Ishikawa (cell line): ENCODE results near the gene RPL10A.

Experiments
- CEBPB ChIP-seq: IDR thresholded peaks from 2 replicates; pipeline ENCODE4 v1.6.1; 2012
- CREB1 ChIP-seq: IDR thresholded peaks from 2 replicates; pipeline ENCODE4 v1.6.1; 2012; ENCODE audit warnings: low read depth
- EP300 ChIP-seq: IDR thresholded peaks from 2 replicates; pipeline ENCODE4 v1.6.1; 2012; ENCODE audit warnings: borderline replicate concordance
- MAX ChIP-seq: IDR thresholded peaks from 2 replicates; pipeline ENCODE4 v1.6.1; 2012
- TEAD4 ChIP-seq: IDR thresholded peaks from 2 replicates; pipeline ENCODE4 v1.6.1; 2012
- TF ChIP-seq, protein P1 (sequence below): IDR thresholded peaks from 2 replicates; pipeline ENCODE4 v1.6.1; 2012; ENCODE audit warnings: low read depth, mild to moderate bottlenecking

GRCh38 chr6:35510916-35511561 is 42.8 kb downstream of the RPL10A start:
- TF ChIP-seq MAX (no peak), EP300 (no peak), TEAD4 (no peak), CEBPB (no peak), CREB1 (no peak)
- TF ChIP-seq, protein P1, sequence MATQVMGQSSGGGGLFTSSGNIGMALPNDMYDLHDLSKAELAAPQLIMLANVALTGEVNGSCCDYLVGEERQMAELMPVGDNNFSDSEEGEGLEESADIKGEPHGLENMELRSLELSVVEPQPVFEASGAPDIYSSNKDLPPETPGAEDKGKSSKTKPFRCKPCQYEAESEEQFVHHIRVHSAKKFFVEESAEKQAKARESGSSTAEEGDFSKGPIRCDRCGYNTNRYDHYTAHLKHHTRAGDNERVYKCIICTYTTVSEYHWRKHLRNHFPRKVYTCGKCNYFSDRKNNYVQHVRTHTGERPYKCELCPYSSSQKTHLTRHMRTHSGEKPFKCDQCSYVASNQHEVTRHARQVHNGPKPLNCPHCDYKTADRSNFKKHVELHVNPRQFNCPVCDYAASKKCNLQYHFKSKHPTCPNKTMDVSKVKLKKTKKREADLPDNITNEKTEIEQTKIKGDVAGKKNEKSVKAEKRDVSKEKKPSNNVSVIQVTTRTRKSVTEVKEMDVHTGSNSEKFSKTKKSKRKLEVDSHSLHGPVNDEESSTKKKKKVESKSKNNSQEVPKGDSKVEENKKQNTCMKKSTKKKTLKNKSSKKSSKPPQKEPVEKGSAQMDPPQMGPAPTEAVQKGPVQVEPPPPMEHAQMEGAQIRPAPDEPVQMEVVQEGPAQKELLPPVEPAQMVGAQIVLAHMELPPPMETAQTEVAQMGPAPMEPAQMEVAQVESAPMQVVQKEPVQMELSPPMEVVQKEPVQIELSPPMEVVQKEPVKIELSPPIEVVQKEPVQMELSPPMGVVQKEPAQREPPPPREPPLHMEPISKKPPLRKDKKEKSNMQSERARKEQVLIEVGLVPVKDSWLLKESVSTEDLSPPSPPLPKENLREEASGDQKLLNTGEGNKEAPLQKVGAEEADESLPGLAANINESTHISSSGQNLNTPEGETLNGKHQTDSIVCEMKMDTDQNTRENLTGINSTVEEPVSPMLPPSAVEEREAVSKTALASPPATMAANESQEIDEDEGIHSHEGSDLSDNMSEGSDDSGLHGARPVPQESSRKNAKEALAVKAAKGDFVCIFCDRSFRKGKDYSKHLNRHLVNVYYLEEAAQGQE: no peak
